HG02610 (cell line): Measurements from ENCODE around the gene PCBD1.
"Not testable (repeated sequence)": the region's sequence is repeated elsewhere in the genome, so short reads cannot be mapped to it uniquely, and the experiment has no call there.

Source experiments
- ATAC-seq: cut with Tn5 transposase; IDR thresholded peaks from one replicate; pipeline ENCODE4 v1.9.1; 2021; ENCODE audit warnings: mild to moderate bottlenecking, moderate library complexity; ENCODE audit not compliant: unreplicated experiment

Gene PCBD1

GRCh38 chr10:70887804-70888800 lies at the start of gene PCBD1:
TSS of gene PCBD1 (minus strand) at chr10:70888565. CDS start at chr10:70888533, 32 bp downstream.
- ATAC-seq, result peak; percentile 77

- ATAC-seq, result no peak
Measured at GRCh38 chr10:70937661-70938060, 49.3 kb upstream of the PCBD1 start.

GRCh38 chr10:70936111-70936510 lies 47.7 kb upstream of the PCBD1 start:
- no peak for ATAC-seq

- no peak for ATAC-seq
Measured at GRCh38 chr10:70935631-70936030, 47.3 kb upstream of the PCBD1 start.

GRCh38 chr10:70935125-70935625 lies 46.8 kb upstream of the PCBD1 start:
- ATAC-seq, result no peak

GRCh38 chr10:70934701-70935100 lies 46.3 kb upstream of the PCBD1 start:
- ATAC-seq, result no peak

- no peak for ATAC-seq
Measured at GRCh38 chr10:70932392-70933196, 44.2 kb upstream of the PCBD1 start.

GRCh38 chr10:70931168-70931815 lies 42.9 kb upstream of the PCBD1 start:
- ATAC-seq, result no peak

- no peak for ATAC-seq
Measured at GRCh38 chr10:70930263-70931000, 42.1 kb upstream of the PCBD1 start.

- ATAC-seq, result no peak
Measured at GRCh38 chr10:70928140-70928539, 39.8 kb upstream of the PCBD1 start.

GRCh38 chr10:70927189-70927943 lies 39.0 kb upstream of the PCBD1 start:
- ATAC-seq, result no peak

- no peak for ATAC-seq
Measured at GRCh38 chr10:70926226-70927000, 38.0 kb upstream of the PCBD1 start.

GRCh38 chr10:70925377-70926225 lies 37.2 kb upstream of the PCBD1 start:
- ATAC-seq, result no peak

GRCh38 chr10:70923696-70924095 lies 35.3 kb upstream of the PCBD1 start:
- ATAC-seq, result no peak

GRCh38 chr10:70921285-70921684 lies 32.9 kb upstream of the PCBD1 start:
- no peak for ATAC-seq

- ATAC-seq, result no peak
Measured at GRCh38 chr10:70920519-70920918, 32.2 kb upstream of the PCBD1 start.

GRCh38 chr10:70919906-70920305 lies 31.5 kb upstream of the PCBD1 start:
- not testable (repeated sequence) for ATAC-seq
